Measurements from ENCODE around the gene DNTT.

The DNTT gene

GRCh38 chr10:96384506-96384905 is 80.3 kb downstream of the DNTT start:
- DNase-seq = no peak

DNA sequence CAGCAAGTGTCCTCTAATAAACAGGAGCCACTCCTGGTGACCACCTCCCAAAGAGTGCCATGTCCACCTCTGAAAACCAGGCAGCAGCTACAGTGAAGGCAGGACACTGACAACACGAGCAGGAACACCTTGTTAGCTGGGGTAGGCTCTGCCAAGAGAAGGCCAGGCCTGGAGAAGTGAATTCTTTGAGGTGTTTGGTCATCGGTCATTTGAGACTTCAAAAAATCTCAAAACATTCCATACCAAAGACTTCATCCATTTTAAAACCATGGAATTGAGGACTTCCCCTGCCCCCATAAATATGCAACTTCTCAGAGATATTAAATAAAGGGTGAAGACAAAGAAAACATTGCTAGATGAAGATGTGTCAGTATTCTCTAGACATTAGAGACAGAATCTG is 82.9 kb downstream of the DNTT start:
- DNase-seq = no peak

GRCh38 chr10:96387601-96388000 is 83.4 kb downstream of the DNTT start:
- DNase-seq = no peak
